Medulla oblongata (tissue), 1 donor: Measurements from ENCODE around the gene PID1.

Source experiments
- DNase-seq: peaks from one replicate; pipeline ENCODE4 v3.0.0-alpha.2; 2015; ENCODE audit errors: extremely low spot score

PID1 gene

GRCh38 chr2:229261076-229261475 is 10.0 kb downstream of the PID1 start:
- DNase-seq: no peak

DNA sequence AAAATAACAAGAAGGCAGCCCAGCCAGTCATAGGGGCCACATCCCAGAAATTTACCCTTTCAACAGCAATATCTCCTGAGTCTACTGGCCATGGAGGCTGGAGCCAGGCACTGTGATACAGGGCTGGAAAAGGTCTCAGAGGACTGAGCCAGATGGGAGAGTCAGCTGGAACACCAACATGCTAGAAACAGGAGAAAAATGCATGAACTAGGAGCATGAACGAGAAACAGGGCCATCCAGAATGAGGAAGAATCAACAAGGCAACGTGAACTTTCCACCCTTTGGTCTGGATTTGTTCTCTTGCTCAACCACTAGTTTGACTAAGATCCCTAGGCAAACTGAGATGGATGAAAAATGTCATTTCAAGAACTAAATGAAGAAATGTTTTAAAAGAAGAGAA is 13.1 kb downstream of the PID1 start:
- no peak for DNase-seq

GRCh38 chr2:229256376-229256775 is 14.7 kb downstream of the PID1 start:
- DNase-seq: no peak

DNA sequence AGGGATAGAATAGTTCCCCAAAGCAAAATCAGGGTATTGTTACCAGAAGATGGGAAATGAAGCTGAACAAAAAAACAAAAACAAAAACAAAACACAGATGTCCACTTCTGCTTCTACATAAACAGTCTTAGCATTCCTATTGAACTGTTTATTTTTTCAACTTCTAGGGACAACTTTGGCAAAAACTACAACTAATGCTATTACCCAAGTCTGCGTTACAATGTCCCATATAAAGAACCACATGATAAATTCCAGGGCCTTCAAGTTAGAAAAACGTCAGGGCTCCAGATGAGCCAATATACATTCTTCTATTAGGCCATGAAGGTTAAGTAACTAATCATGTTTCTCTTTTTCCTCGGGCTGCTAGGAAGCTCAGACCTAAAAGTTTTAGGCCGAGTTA is 16.9 kb downstream of the PID1 start:
- DNase-seq: no peak

DNA sequence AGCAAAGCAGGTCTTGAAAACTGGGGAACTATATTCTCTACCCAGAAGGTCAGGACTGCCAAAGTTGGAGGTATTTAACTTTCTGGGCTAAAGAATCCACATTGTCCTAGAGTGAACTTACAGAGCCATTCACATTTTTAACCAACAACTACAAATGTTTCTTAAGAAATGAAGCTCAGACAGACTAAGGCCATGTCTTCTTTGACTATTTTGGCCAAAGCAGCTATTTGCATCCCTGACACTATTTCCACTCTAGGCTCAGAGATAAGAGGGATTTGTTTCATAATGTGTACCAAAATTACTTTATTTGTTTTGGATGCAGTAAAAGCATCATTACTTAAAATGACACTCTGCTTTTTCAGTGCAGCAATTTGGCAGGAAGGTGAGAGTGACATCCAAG is 18.1 kb downstream of the PID1 start:
- DNase-seq: no peak

DNA sequence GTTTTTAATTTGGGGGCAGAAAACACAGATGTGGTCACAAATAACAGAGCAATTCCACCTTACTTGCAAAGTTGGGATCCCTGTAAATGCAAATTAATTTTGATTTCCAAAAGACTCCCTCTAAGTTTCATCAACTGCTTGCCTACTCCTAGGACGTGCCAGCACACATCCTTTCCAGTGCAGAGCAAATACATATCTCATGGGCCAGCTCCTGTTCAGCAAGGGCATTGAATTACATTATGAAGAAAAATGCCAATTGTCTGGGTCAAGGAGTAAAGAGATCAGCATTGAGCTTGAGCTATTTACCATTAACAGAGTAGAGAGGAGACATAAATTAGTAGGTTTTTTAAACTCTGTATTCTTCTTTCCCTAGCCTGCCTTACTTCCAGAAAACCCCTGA is 18.8 kb downstream of the PID1 start:
- DNase-seq: no peak

GRCh38 chr2:229249536-229249935 is 21.6 kb downstream of the PID1 start:
- DNase-seq: no peak

DNA sequence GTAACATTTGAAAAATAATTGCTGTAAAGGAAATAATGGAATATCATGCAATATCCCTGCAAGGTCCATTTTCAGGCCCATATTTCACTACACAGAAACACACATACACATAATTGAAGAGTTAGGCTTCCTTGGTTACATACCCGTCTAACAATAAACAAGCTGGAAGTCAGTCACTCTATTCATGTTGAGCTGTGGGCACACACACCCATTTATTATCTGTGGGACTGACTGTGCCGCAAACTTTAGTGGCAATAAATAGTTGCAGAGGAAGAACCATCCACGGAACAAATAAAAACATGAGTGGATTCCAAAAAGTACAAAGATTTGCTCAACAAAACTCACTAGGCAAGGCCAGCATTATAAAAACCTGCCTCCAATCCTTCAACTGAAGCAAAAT is 24.8 kb downstream of the PID1 start:
- no peak for DNase-seq

- DNase-seq: no peak
Observed at GRCh38 chr2:229244975-229245374, 26.1 kb downstream of the PID1 start.

- no peak for DNase-seq
Observed at GRCh38 chr2:229243890-229244560, 27.1 kb downstream of the PID1 start.

GRCh38 chr2:229240984-229241491 is 30.0 kb downstream of the PID1 start:
- no peak for DNase-seq

DNA sequence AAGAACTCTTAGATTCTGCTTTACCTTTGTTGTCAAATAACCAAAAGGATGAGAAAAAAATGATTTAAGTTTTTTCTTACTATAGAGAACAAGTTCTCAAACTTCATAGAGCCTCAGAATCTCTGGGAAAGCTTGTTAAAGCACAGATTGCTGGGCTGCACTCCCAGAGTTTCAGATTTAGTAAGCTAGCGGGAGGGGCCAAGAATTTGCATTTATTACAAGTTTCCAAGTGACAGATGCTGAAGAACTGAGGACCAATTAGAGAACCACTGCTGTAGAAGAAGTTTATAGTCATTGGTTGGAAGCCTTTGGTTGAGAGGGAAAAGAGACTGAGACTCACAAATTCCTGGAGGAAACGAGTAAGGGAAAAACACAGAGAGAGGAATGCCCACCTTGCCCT is 32.1 kb downstream of the PID1 start:
- DNase-seq: no peak

DNA sequence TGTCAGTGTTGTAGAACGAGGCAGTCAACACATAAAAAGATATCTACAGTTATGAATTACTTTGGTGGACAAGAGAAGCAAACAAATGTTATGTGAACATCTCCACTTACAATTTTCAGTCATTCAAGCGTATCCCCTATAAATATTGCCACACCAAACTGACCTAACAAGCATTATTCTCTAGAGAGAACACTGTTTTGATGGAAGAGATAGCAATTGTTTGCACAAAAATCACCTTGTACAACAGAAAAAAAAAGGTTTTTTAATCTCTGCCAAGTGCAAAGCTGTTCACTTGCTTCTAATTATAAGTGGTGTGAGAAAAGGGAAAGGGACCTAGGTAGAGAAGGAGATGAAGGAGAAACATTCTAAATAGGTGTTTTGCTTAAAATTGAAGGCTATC is 33.8 kb downstream of the PID1 start:
- DNase-seq: no peak

DNA sequence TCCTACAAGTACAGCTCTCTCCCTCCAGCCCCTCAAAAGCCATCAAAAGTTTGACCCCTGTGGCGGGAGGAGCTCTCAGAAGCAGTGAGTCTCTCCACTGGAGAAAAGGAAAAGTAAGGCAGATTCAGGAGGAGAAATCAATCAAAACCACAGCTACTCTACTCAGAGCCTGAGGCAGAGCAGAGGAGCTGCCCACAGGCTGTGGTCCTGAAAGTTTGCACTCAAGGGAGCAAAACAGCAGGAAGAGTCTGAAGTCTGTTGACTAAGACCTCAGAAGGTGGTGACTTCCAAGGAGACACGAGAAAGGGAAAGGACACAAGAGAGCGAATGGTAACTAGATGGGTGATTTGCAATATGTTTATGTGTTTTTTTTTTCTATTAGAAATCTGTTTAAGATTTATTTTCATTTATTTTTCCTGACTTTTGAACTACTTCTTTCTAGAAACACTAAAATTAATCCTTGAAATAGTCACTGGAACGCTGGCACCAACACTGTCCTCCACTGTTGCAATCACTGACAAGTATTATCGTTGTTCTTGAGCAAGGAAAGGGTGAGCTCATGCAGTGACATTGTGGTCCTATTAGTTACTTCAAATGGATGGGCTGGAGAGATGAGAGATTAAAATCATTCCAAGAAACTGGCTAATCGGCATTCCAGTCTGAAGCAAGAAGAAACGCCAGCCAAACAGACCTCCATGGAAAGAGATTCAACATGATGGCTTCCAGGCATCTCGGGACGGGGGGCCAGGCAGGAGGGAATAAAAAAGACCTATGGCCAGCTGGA is 35.8 kb downstream of the PID1 start:
- DNase-seq: no peak

- DNase-seq: no peak
Observed at GRCh38 chr2:229231885-229232284, 39.2 kb downstream of the PID1 start.

GRCh38 chr2:229231328-229231868 is 39.7 kb downstream of the PID1 start:
- DNase-seq: no peak

DNA sequence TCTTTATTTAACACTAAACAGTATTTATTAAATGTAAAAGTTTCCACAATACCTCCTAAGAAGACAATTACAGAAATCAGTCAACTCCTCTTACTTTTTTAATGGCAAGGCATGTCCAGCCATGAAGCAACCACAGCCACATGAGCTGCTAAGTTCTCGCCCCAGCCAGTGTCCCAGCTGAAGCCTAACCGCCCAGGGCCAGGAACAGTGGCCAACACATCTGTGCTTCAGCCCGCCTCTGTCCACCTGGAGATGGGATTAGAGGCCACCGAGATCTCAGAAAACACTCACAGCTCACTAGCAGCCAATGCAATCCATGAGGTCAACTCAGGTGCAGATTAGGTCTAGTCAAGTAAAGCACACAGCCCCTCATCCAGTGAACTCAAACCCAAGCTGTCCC is 40.2 kb downstream of the PID1 start:
- DNase-seq: no peak

GRCh38 chr2:229230256-229230655 is 40.8 kb downstream of the PID1 start:
- DNase-seq: no peak

DNA sequence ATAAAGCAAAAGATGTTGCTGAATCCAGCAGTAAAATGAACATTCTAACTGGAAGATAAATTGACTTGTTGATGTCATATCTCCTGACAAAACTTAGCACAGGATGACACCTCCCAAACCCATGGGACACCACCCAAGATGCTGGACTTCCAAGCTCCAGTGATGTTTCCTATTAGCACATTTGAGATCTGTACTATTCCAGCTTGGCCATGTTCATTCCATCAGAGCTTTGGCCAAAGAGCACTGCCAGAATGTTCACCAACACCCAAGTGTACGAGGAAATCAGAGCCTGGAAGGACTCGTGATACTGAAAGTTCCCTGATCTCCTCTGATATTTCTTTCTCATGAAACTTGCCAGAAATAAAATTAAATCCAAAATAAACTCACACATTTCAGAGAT is 44.7 kb downstream of the PID1 start:
- no peak for DNase-seq

- DNase-seq: no peak
Observed at GRCh38 chr2:229223107-229223506, 48.0 kb downstream of the PID1 start.

- DNase-seq: no peak
Observed at GRCh38 chr2:229221641-229222040, 49.4 kb downstream of the PID1 start.

- DNase-seq: no peak
Observed at GRCh38 chr2:229220254-229220653, 50.8 kb downstream of the PID1 start.

DNA sequence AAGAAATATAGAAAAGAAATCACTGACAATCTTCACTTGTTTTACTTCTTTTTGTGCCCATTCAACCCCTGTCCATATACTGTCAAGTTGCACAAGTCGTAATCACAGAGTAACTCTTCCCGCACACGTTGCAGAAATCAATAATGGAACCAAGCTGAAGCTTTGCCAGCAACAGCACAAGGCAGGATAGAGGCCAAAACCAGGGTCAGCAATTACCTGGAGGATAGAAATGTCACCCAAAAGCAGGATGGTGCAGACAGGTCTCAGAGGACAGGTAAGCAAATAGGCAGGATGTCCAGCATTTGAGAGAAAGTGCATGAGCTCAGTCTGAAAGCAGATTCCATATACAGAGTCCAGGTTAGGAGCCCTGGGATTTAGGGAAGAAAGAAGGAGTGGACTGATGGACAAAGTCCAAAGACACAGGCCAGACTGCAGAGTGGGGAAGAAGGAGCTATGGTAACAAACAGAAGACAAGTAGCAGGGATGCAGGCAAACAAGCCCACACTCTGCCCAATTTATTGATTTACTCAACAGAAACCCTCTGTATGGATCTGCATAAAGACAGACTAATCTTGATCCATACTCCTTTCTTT is 52.7 kb downstream of the PID1 start:
- DNase-seq: no peak
